Femur (tissue), 1 donor: ENCODE results near the gene MEIOB.
"Not testable (repeated sequence)": the region's sequence is repeated elsewhere in the genome, so short reads cannot be mapped to it uniquely, and the experiment has no call there.

Source experiments
- DNase-seq: peaks from one replicate; pipeline ENCODE4 v3.0.0-alpha.2; 2017

The MEIOB gene

DNA sequence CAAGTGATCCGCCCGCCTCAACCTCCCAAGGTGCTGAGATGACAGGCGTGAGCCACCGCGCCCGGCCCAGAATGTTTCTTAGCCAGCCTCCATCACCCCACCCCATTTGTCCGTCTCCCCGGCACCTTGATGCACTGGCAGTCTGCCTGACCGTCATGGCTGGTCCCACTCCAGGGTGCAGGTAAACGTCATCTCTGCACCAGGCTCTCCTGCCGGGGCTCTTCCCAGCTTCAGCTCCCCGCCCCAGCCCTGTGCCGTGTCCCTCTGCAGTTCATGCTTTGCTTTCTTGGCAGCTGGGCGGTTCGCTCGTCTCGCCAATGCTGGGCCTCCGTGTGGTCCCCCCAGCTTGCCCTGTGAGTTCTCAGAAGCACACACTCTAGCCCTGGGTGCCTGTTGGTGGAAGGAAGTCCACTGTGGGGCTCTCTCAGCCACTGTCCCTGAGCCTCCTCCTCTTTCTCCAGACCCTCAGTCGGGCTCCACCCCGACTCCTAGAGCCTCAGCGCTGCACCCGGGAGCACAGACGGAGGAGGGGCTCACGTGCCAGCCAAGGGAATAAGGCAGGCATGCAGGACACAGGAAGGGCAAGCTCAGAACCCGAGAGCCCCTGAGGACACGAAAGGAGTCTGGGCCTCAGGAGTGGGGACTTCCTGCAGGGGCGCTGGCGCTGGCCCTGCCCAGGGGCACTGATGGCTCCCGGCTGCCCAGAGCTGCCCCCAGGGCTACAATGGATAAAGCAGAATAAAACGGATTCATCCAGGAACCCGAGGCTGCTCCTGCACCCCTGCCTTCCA, 34.3 kb upstream of the MEIOB start:
- DNase-seq: no peak

DNA sequence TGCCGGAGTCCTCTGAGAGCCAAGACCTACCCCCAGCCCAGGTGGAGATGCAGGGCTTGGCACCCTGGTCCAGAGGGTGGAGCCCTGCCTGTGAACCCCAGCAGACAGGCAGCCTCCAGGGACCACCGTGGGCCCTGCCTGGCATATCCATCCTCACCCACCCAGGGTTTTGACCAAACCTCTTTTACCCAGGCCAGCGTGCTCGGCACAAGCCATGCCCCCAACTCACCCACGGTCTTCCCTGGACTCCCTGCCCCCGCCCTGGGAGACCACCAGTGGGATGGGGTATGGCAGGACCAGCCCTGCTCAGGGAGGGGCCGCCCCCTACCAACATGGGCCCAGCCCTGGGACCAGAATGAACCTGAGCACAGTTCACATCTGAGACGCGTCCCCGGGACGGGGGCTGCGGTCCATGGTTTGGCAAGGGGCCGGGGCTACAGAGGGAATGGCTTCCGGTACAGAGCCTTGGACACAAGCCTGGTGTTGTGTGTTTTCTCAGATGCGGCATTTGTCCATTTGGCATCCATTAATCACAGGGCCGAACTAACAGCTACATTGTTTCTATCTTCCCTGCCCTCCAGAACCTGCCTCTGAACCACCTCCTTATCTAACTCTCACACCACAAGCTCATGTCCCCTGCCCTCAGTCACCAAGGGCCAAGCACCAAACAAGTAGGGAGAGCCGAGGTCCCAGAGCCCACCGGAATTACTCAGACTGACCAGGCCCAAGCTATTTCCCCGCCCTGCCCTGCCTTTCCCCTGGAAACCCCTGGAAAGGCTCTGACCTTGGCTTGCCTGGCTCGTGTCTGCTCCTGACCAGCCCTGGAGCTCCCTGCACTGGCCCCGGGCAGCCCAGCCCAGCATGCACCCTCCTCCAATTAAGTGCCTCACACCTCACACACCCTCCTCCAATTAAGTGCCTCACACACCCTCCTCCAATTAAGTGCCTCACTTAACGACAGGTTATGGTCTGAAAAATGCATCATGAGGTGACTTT, 32.2 kb upstream of the MEIOB start:
- DNase-seq: no peak

DNA sequence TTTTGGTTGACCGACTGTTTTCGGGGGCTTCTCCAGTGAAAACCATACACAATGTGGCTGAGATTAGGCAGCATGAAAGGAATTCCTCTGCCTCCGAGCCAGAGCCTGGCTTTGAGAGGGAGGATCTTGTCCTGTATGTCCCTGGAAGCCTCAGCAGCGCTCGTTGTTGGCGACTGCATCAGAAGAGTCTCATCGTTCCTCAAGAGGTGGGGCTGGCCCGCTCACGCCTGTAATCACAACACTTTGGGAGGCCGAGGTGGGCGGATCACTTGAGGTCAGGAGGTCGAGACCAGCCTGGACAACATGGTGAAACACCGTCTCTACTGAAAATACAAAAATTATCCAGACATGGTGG, 31.2 kb upstream of the MEIOB start:
- no peak for DNase-seq

DNA sequence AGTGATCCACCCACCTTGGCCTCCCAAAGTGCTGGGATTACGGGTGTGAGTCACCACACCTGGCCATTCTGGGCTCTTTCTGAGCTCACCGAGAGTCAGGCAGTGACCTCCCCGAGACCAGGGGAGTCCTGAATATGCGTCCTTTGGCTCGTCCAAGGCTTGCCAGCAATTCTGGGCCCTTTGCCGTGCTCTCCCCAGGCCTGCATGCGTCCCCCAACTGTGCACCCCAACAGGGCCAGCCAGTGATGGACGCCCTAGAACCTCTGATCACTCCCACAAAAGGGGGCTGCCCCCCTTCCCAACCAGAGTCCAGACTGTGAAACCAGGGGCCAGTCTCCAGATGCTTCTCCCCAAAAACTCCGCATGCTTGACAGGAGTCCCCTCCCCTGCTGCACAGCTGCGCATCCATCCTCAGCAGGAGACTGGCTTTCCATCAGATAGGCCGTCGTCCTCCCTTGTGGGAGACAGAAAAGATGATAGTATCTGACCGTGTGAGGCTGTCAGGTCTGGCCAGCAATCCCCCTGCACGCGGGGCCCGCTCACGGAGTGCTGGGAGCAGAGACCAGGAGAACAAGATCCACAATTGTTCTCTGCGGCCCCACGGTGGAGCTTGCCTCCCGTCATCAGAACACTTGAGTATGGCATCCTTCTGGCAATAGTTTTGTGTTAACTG, 30.7 kb upstream of the MEIOB start:
- no peak for DNase-seq

DNA sequence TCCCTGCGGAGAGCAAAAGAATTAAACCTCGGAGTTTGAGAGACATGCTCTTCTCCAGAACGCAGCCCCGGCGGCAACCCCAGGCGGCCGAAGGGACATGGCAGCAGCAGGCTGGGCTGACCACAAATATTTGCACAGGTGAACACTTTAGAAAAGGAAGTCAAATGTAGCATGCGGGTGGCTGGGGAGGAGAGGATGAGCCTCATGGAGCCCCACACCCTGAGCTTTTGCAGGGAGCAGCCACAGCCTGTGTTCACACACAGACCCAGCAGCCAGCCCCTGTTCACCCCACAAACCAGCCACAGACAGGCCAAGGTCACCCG, 28.4 kb upstream of the MEIOB start:
- DNase-seq: no peak

DNA sequence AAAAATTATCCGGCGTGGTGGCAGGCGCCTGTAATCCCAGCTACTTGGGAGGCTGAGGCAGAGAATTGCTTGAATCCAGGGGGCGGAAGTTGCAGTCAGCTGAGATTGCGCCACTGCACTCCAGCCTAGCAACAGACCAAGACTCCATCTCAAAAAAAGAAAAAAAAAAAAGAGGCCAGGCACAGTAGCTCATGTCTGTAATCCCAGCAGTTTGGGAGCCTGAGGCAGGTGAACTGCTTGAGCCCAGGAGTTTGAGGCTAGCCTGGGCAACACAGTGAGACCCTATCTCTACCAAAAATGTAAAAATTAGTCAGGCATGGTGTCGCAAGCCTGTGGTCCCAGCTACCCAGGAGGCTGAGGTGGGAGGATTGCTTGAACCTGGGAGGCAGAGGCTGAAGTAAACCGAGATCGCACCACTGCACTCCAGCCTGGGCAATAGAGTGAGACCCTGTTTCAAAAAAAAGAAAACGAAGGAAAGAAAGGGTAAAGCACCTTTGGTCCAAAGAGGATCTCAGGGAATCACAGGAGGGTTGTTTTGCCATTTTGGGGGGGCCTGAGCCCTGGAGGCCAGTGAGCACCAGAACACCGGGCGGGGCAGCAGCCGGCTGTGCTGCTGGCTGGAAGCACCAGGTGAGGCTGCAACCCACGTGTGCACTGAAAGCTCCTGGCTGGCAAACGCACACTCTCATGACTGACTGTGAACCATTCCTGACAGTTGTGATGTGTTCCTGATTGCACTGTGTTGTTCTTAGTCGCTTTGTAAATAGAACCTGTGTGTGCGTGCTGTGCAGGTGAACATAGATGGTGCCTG, 27.9 kb upstream of the MEIOB start:
- DNase-seq: no peak

DNA sequence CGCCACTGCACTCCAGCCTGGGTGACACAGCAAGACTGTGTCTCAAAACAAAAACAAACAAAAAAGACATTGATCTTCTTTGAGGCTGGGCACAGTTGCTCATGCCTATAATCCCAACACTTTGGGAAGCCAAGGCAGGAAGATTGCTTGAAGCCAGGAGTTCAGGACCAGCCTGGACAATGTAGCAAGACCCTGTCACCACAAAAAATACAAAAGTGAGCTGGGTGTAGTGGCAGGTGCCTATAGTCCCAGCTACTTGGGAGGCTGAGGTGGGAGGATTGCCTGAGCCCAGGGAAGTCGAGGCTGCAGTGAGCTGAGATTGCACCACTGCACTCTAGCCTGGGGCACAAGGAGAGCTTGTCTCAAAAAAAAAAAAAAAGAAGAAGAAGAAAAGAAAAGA, 25.7 kb upstream of the MEIOB start:
- DNase-seq: not testable (repeated sequence)

DNA sequence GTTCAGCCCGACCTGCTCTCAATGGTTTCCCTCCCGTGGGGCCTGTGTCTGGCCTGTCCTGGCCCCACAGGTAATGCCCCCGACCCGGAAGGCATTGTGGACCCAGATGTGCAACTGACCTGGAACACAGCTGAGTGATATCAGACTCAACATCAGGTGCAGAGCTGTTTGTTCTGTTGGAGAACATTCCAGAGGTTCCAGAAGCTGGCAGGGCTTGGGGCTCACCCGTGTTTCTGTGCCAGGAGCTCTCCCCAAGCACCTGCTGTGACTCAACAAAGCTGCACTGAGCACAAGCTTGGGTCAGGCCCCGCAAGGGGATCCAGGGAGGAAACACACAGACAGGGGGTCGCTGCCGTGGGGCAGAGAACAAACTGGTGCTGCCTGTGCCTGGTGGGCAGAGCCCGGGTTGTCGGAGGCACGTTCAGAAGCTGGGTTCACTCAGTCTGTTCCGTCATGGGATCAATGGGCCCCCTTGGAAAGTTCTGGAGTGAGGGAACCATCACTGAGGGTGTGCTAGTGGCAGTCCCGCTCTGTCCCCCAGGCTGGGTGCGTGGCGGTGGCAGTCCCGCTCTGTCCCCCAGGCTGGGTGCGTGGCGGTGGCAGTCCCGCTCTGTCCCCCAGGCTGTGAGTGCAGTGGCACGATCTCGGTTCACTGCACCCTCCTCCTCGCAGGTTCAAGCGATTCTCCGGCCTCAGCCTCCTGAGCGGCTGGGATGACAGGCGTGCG, 24.1 kb upstream of the MEIOB start:
- no peak for DNase-seq

DNA sequence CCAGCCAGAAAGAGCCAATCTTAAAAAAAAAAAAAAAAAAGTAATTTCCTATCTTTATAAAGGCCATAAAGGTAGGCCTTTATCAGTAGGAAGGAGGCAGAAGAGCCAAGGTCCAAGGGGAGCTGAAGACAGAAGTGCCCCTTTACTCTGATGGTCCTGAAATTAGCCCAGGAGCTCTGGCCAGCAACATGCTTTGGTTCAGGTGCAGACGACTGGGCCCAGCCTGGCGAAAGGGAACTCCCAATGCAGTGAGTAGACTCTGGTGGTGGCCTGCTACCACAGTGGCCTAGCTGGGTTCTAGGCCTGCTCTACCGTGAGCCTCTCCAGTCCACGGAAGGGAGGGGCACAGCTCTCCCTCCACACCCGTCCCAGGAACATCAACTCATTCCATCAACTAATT, 23.1 kb upstream of the MEIOB start:
- no peak for DNase-seq

DNA sequence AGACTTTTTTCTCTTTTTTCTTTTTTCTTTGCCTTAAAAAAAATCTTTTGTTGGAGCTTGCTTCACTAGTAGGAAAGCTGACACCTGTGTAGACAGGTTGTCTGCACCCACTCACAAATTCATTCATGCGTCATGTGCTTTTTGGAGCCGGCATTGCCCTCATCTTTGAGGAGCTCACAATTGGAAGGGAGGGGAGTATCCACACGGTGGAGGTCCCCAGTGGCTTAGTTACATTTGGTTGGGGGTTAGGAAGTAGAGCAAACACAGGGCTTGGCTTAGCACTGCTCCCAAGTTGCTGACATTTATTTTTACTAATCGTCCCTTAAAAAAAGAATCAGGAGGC, 18.7 kb upstream of the MEIOB start:
- no peak for DNase-seq

DNA sequence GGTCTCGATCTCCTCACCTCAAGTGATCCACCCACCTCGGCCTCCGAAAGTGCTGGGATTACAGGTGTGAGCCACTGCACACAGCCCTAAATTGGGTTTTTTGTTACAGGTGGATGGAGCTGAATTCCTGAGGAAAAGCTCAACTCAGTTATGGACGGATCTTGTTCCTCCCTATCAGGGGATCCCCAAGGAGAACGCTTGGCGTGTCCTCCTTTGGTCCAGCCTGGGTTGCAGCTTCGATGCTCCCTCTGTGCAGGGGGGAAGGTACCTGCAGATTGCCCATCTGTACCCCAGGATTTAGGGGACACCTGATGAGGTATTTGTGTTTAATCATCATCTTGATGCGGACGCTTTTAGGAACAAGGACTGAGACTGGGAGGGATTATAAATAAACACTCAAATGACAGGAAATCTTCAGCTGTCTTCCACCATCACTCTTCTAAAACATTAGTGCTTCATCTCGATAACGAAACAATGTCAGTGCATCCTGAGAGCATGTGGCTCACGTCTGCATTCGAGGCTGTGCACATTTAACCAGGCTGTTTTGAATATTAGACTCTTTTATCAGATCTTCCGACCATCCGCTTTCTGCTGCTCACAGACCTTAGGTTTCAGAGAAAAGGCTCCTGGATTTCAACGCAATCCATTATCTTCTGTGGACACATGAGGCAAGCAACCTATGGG, 18.2 kb upstream of the MEIOB start:
- no peak for DNase-seq

DNA sequence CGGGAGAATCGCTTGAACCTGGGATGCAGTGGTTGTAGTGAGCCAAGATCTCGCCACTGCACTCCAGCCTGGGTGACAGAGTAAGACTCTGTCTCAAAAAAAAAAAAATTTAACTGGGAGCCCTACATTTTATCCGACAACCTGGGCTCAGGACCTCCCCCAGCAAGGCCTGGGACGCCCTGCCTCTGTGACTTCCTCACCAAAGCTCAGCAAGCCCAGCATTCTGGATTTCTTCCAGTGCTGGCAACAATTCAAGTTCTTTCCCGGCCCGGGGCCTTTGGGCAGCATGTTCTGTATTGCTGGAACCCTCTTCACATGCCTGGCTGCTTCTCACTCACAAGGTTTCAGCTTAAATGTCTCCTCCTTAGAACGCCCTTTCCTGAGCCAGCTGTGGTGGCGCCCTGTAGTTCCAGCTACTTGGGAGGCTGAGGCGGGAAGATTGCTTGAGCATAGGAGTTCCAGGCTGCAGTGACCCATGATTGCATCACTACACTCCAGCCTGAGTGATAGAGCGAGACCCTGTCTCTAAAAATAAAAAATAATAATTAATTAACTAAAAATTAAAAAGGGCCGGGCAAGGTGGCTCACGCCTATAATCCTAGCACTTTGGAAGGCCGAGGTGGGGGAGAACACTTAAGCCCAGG, 15.9 kb upstream of the MEIOB start:
- no peak for DNase-seq

DNA sequence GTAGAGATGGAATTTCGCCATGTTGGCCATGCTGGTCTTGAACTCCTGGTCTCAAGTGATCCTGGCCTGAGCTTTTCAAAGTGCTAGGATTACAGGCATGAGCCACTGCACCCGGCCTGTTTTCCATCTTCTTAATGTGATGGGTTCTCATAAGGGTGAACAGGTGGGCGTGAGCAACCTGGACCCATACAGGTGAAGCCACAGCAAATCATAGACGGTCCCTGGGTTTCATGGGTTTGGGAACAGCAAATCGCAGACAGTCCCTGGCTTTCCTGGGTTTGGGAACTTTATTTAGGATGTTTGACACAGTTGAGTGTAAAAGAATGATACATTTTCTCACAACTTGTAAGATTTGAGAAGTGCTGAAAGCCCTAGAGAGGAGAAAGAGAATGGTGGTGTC, 12.9 kb upstream of the MEIOB start:
- DNase-seq: no peak

DNA sequence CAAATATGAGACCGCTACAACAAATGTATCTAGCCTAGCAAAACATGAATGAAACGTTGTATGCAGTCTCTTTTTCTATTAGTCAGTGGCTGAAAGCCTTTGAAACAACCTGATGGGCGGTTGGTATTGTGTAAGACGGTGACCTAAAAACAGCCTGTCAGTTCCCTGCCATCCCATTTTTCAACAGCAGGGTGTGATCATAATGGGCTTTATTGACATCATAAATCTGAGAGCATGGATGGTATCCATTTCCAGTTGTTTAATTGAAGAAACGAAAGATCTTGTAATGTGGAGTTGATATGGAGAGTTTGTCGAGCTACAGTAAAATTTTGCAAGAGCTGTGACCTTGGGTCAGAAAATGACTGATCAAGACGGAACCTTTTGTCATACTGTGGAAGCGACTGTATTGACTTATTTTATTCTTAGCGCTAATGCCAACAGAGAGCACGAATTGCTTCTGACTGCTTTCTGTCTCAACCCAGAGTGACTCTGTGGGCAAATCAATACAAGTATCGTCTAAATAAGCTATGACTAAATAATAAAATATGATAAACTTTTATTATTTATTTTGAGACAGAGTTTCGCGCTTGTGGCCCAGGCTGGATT, 12.3 kb upstream of the MEIOB start:
- DNase-seq: no peak

DNA sequence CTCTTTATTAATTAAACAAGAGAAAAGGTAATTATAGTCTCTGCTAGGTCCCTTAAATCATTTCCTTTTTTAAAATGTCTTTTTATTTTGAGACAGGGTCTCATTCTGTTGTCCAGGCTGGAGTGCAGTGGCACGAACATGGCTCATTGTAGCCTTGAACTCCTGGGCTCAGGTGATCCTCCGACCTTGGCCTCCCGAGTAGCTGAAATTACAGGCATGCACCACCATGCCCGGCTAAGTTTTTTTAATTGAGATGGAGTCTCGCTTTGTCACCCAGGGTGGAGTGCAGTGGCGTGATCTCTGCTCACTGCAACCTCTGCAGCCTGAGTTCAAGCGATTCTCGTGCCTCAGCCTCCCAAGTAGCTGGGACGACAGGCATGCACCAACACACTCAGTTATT, 9.2 kb upstream of the MEIOB start:
- not testable (repeated sequence) for DNase-seq

DNA sequence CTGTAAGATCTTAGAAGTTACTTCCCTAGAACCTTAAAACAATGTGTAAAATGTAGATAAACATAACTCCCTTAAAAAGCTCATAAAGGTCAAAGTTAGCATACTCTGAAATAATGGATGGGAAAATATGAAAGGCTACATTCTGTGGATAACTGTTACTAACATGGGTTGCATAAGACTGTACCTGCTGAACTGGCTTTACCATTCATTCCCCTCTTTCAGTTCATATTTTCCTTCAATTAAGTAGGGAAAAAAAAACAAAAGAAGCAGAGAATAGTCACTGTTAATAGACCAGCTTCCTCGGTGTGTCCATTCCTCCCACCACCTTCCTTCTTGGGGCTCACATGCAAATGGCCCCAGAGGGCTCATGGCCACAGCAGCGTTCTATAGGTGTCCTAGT, 7.5 kb upstream of the MEIOB start:
- DNase-seq: no peak

DNA sequence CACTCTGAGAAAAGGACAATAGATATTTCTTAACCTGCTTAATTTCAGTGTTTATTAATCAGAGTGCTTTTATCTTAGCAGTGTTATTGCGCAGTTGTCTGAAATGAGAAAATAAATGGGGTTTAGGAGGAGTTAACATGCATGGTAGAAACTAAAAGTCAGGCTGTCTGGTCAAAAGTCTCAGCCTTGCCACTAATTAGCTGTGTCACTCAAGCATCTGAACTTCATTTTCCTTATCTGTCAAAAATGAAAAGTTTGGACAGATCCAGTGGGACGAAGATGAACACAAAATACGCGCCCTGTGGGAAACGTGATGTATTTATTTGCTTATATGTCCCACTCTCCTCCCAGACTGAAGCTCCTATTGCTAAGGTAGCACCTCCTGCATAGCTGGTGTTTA, 6.3 kb upstream of the MEIOB start:
- no peak for DNase-seq

DNA sequence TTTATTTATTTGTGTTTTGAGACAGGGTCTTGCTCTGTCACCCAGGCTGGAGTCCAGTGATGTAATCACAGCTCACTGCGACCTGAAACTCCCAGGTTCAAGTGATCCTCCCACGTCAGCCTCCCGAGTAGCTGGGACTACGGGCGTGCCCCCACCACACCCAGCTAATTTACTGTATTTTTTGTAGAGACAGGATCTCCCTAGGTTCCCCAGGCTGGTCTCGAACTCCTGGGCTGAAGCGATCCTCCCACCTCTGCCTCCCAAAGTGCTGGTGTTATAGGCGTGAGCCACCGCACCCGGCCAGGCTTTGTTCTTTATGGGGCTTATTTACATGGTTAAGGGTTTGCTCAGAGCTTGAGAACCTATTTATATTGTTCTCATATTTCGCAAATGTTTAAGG, 5.8 kb upstream of the MEIOB start:
- no peak for DNase-seq

DNA sequence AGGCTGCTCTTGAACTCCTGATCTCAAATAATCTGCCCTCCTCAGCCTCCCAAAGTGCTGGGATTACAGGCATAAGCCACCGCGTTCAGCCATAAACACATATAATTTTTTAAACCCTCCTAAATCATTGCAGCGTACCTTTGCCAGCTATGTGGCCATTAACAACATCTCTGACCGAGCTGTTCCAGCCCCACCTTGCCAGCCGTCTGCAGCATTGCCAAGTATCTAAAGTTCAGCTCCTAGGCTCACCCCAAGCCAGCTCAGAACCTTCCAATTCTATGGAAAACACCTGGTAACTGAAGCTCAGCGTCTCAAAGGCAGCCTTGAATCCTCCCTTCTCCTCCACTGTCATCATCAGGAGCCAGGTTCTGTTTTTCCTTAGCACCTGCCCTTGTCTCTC, 5.1 kb upstream of the MEIOB start:
- no peak for DNase-seq

DNA sequence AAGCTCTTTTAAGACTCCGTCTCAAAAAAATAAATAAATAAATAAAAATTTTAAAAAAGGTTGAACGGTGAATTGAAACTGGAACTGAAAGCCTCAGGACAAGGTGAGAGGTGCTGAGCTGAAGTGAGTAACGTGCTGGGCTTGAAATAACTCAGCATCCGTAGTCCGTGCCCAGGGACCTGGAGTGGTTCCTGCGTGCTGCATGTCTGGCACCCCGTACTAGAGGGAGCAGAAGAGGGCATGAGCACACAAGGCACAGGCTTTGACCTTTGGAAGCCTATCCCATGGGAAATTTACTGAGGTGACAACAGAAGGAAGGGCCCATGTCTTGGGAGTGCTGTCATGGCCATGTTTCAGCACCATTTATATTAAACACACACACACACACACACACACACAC, 4.5 kb upstream of the MEIOB start:
- DNase-seq: no peak

DNA sequence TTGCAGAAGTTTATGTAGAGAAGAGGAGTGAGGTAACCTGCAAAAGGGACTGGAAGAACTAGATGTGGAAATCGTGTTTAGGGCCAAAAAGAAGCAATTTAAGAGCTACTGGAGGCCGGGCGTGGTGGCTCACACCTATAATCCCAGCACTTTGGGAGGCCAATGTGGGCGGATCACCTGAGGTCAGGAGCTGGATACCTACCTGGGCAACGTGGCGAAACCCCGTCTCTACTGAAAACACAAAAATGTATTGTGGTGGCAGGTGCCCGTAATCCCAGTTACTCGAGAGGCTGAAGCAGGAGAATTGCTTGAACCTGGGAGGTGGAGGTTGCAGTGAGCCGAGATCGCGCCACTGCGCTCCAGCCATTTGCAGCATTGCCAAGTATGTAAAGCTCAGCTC, 4.1 kb upstream of the MEIOB start:
- DNase-seq: not testable (repeated sequence)
